Ovary (tissue), 3 donors: ENCODE data around the gene CALM1.

Experiments used
- CTCF ChIP-seq, 3 donors: fragments of 450-650 bp in 2 of 3; fragments of 200-600 bp in 1 of 3; IDR thresholded peaks; one replicate each; pipeline versions ENCODE4 v1.5.1 to v1.8.0; 2016 to 2022; ENCODE audit warnings: antibody characterized with exemption in 3 of 3, mild to moderate bottlenecking in 1 of 3
- EP300 ChIP-seq: sonication (generic); formaldehyde crosslinking; IDR thresholded peaks from one replicate; pipeline ENCODE4 v1.6.1; 2017; ENCODE audit warnings: antibody characterized with exemption
- POLR2A ChIP-seq: fragments of 450-650 bp; IDR thresholded peaks from one replicate; pipeline ENCODE4 v1.6.1; 2017; ENCODE audit warnings: antibody characterized with exemption, mild to moderate bottlenecking, moderate library complexity
- donor health status: DM: no; HTN: no; CAD: no.

GRCh38 chr14:90405101-90405500, 8.3 kb downstream of the CALM1 start:
- TF ChIP-seq EP300 (no peak), POLR2A (no peak), CTCF (IDR thresholded peaks at IDR 0.05) (no peak)
